ENCODE measurements around the gene PDE12.
"Not testable (repeated sequence)": the region's sequence is repeated elsewhere in the genome, so short reads cannot be mapped to it uniquely, and the experiment has no call there.

Gene PDE12

DNA sequence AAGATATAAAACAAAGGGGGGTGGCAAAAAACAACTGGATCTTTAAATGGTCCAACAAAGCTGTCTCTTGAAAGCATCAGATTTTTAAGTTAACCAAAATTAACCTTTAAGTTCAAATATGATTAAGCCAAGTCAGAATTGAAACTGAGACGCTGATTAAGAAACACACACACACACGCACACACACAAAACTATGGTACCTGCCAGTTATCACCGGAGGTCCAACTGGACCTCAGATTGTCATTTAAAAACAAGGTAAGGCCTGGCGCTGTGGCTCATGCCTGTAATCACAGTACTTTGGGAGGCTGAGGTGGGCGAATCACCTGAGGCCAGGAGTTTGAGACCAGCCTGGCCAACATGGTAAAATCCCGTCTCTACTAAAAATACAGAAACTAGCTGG lies 30.7 kb downstream of the PDE12 start:
- no peak for DNase-seq

- no peak for DNase-seq
Measured at GRCh38 chr3:57587905-57588304, 31.8 kb downstream of the PDE12 start.

GRCh38 chr3:57592306-57592705 lies 36.2 kb downstream of the PDE12 start:
- DNase-seq, result no peak

DNA sequence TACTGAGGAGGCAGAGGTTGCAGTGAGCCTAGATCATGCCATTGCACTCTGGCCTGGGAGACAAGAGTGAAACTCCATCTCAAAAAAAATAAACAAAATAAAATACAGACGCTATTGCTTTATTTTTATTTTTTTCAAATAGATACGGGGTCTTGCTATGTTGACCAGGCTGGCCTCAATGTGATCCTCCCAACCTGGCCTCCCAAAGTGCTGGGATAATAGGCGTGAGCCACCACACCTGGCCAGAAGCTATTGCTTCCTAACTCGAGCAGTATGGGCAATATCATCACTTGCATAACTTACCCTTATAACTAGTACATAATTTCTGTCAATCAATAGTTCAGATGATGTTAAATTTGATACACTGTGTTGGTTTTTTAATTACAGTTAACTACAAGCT lies 38.1 kb downstream of the PDE12 start:
- DNase-seq, result no peak

DNA sequence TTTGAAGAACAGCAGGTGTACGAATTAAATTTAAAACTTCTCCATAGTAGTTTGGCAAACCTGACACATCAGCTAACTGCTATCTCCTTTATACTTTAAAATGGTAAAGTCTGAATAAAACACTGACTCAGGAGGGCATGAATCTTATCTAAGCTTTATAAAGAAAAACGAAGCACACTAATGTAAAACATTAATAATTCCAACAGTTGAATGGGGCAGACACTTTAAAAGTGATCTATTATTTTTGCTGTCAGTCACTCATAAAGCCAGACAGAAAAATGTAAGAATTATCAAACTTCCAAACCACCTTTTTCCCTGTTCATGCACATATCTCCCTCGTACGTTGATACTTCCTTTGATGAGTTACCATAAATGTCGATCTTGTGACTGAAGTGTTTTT lies 38.5 kb downstream of the PDE12 start:
- DNase-seq, result no peak

GRCh38 chr3:57596495-57597126 lies 40.5 kb downstream of the PDE12 start:
- peak; percentile 50 for DNase-seq

GRCh38 chr3:57597127-57597923 lies 41.3 kb downstream of the PDE12 start, which contains the start of gene ARF4:
Gene ARF4, minus strand, starts transcription at chr3:57597344. Its CDS starts 204 bp downstream, at chr3:57597140.
- peak; percentile 98 for DNase-seq

GRCh38 chr3:57598765-57599360 lies 42.8 kb downstream of the PDE12 start:
- no peak for DNase-seq

- DNase-seq, result no peak
Measured at GRCh38 chr3:57600195-57600594, 44.1 kb downstream of the PDE12 start.

- no peak for DNase-seq
Measured at GRCh38 chr3:57604971-57605370, 48.9 kb downstream of the PDE12 start.

- no peak for DNase-seq
Measured at GRCh38 chr3:57605683-57606082, 49.6 kb downstream of the PDE12 start.

DNA sequence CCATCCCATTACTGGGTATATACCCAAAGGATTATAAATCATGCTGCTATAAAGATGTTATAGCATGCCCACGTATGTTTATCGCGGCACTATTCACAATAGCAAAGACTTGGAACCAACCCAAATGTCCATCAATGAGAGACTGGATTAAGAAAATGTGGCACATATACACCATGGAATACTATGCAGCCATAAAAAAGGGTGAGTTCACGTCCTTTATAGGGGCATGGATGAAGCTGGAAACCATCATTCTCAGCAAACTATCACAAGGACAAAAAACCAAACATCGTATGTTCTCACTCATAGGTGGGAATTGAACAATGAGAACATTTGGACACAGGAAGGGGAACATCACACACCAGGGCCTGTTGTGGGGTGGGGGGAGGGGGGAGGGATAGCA lies 55.8 kb downstream of the PDE12 start:
- not testable (repeated sequence) for DNase-seq

- DNase-seq, result no peak
Measured at GRCh38 chr3:57616233-57616632, 60.2 kb downstream of the PDE12 start.
